ENCODE results near the gene ZNF562. TPM values are rescaled to one million over a fixed set of nuclear protein-coding genes. Genes with fewer than 3 reads are reported as not detected.

Gene ZNF562
- total and polyA plus RNA-seq, 10 of the 15 experiments (the other 5 are each of a cell fraction or from before 2014, with no cell fraction given) = 5.2 to 21.1 (median 10.7) TPM

- TF ChIP-seq MYC (IDR thresholded peaks at IDR 0.05; ENCODE audit: insufficient read depth, insufficient read length, insufficient replicate concordance, low read length, severe bottlenecking) (peak; percentile 67), ZBTB33 (IDR thresholded peaks at IDR 0.05) (0 out of 2 replicates have a peak, but pooled peaks have one; percentile 8), FOXM1 (IDR thresholded peaks at IDR 0.05; ENCODE audit: low read depth, low read length) (no peak), USF1 (IDR thresholded peaks at IDR 0.05; ENCODE audit: borderline replicate concordance, extremely low read length, insufficient read depth, low read depth, low read length) (no peak), CBX3 (IDR thresholded peaks at IDR 0.05; ENCODE audit: borderline replicate concordance, low read depth) (no peak), STAT1 (conservative IDR thresholded peaks at IDR 0.05) (0 out of 2 replicates have a peak, but pooled peaks have one; percentile 63), CBFB (IDR thresholded peaks at IDR 0.05; ENCODE audit: low read depth) (peak; percentile 93), POLR2AphosphoS2 (IDR thresholded peaks at IDR 0.05; ENCODE audit: low read depth, low read length) (no peak), ZBTB11 (CRISPR knock-in tag; IDR thresholded peaks at IDR 0.05) (peak; percentile 91), ZNF274 (IDR thresholded peaks at IDR 0.05; ENCODE audit: insufficient read depth, insufficient read length) (no peak), RCOR1 (conservative IDR thresholded peaks at IDR 0.05; ENCODE audit: low read depth, low read length) (0 out of 2 replicates have a peak, but pooled peaks have one; percentile 87), ZNF687 (IDR thresholded peaks at IDR 0.05) (peak; percentile 54; the same call in 1 of the 2 replicates), SIX5 (IDR thresholded peaks at IDR 0.05; ENCODE audit: low read depth, low read length, severe bottlenecking) (peak; percentile 54), SPI1 (IDR thresholded peaks at IDR 0.05; ENCODE audit: borderline replicate concordance, insufficient read depth, low read depth, low read length) (peak; percentile 45; the same call in 1 of the 2 replicates), IRF5 (IDR thresholded peaks at IDR 0.05; ENCODE audit: borderline replicate concordance) (no peak)
Observed at GRCh38 chr19:9621156-9622037, 53.5 kb downstream of the ZNF562 start, which contains the start of gene ZNF561 (continued).
